SK-N-SH treated with all-trans-retinoic acid at 6 μM for 48 hours (cell line): ENCODE measurements around the gene SRP14.

Experiments used
- ATAC-seq: fragments of 200-7000 bp; cut with Tn5 transposase; 3 replicates; pipeline ENCODE4 v1.9.1; 2020; ENCODE audit warnings: mild to moderate bottlenecking, moderate library complexity
- BACH2 ChIP-seq: fragments of 250-450 bp; sonication (Bioruptor Pico); IDR thresholded peaks from 2 replicates; pipeline ENCODE4 v1.9.0; 2021; ENCODE audit warnings: mild to moderate bottlenecking, borderline replicate concordance
- CSDC2 ChIP-seq: fragments of 250-450 bp; sonication (Bioruptor Pico); IDR thresholded peaks from 2 replicates; pipeline ENCODE4 v1.5.0; 2020; ENCODE audit warnings: mild to moderate bottlenecking, moderate library complexity
- ESRRG ChIP-seq: fragments of 250-450 bp; sonication (Bioruptor Pico); IDR thresholded peaks from 2 replicates; pipeline ENCODE4 v1.6.1; 2021; ENCODE audit warnings: mild to moderate bottlenecking
- GLIS3 ChIP-seq: fragments of 250-450 bp; sonication (Bioruptor Pico); IDR thresholded peaks from 2 replicates; pipeline ENCODE4 v1.5.0; 2020; ENCODE audit warnings: mild to moderate bottlenecking, moderate library complexity
- ISL1 ChIP-seq: fragments of 250-450 bp; sonication (Bioruptor Pico); IDR thresholded peaks from 2 replicates; pipeline ENCODE4 v2.1.2; 2022; ENCODE audit warnings: mild to moderate bottlenecking, moderate library complexity
- OSR1 ChIP-seq: fragments of 250-450 bp; sonication (Bioruptor Pico); IDR thresholded peaks from 2 replicates; pipeline ENCODE4 v1.8.0; 2022; ENCODE audit warnings: moderate library complexity, mild to moderate bottlenecking, inconsistent platforms
- RARB ChIP-seq: fragments of 250-450 bp; sonication (Bioruptor Pico); IDR thresholded peaks from 2 replicates; pipeline ENCODE4 v1.8.0; 2021; ENCODE audit warnings: mild to moderate bottlenecking, moderate library complexity
- SNAI2 ChIP-seq: fragments of 250-450 bp; sonication (Bioruptor Pico); IDR thresholded peaks from 2 replicates; pipeline ENCODE4 v1.5.0; 2020; ENCODE audit warnings: mild to moderate bottlenecking, moderate library complexity
- TCF4 ChIP-seq: fragments of 250-450 bp; sonication (Bioruptor Pico); IDR thresholded peaks from 2 replicates; pipeline ENCODE4 v1.8.0; 2021; ENCODE audit warnings: mild to moderate bottlenecking, moderate library complexity, borderline replicate concordance
- TOX ChIP-seq: fragments of 250-450 bp; sonication (Bioruptor Pico); IDR thresholded peaks from 2 replicates; pipeline ENCODE4 v1.8.0; 2021; ENCODE audit warnings: mild to moderate bottlenecking, moderate library complexity, borderline replicate concordance
- ZFP3 ChIP-seq: fragments of 250-450 bp; sonication (Bioruptor Pico); IDR thresholded peaks from 2 replicates; pipeline ENCODE4 v1.5.0; 2020; ENCODE audit warnings: mild to moderate bottlenecking, moderate library complexity
- ZNF565 ChIP-seq: fragments of 450-650 bp; formaldehyde crosslinking; conservative IDR thresholded peaks from 2 replicates; pipeline ENCODE4 v1.5.0; 2020; ENCODE audit warnings: low read depth, mild to moderate bottlenecking, moderate library complexity
- ZNF70 ChIP-seq: fragments of 450-650 bp; formaldehyde crosslinking; IDR thresholded peaks from 2 replicates; pipeline ENCODE4 v1.5.0; 2020; ENCODE audit warnings: mild to moderate bottlenecking, moderate library complexity
- ZNF8 ChIP-seq: fragments of 450-650 bp; formaldehyde crosslinking; IDR thresholded peaks from 2 replicates; pipeline ENCODE4 v1.5.0; 2020; ENCODE audit warnings: mild to moderate bottlenecking, moderate library complexity
- TF ChIP-seq, protein P1 (sequence below): fragments of 250-450 bp; sonication (Bioruptor Pico); IDR thresholded peaks from 2 replicates; pipeline ENCODE4 v1.5.1; 2021; ENCODE audit warnings: mild to moderate bottlenecking, moderate library complexity
- TF ChIP-seq, protein P2 (sequence below): fragments of 250-450 bp; sonication (Bioruptor Pico); IDR thresholded peaks from 2 replicates; pipeline ENCODE4 v1.8.0; 2020; ENCODE audit warnings: mild to moderate bottlenecking, moderate library complexity, borderline replicate concordance
- TF ChIP-seq, protein P3 (sequence below): fragments of 250-450 bp; sonication (Bioruptor Pico); IDR thresholded peaks from 2 replicates; pipeline ENCODE4 v1.5.0; 2020; ENCODE audit warnings: mild to moderate bottlenecking, moderate library complexity
- TF ChIP-seq, protein P4 (sequence below): fragments of 250-450 bp; sonication (Bioruptor Pico); IDR thresholded peaks from 2 replicates; pipeline ENCODE4 v1.5.1; 2020; ENCODE audit warnings: low read depth, mild to moderate bottlenecking, moderate library complexity
- TF ChIP-seq, protein P5 (sequence below): fragments of 250-450 bp; sonication (Bioruptor Pico); IDR thresholded peaks from 2 replicates; pipeline ENCODE4 v1.8.0; 2021; ENCODE audit warnings: low read depth, mild to moderate bottlenecking, moderate library complexity, borderline replicate concordance

The SRP14 gene

DNA sequence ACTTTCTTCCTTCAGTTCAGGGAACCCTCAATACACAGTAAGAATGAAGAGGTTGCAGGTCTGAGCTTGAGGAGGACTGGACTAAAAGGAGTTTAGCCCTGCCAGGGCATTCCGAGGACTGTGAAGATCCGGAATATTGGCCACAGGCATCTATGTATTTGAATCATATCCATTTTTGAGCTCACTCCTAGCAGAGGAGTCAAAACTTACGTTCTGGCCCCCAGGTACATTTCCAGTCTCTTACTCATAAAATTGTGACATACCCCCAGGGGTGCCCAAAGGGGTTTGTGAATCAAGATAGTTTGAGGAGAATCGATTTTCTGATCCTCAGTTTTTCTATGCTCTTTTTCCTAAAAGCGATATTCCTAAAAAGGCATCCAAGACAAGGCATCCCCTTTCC lies 27.6 kb upstream of the SRP14 start:
- no peak for ATAC-seq

DNA sequence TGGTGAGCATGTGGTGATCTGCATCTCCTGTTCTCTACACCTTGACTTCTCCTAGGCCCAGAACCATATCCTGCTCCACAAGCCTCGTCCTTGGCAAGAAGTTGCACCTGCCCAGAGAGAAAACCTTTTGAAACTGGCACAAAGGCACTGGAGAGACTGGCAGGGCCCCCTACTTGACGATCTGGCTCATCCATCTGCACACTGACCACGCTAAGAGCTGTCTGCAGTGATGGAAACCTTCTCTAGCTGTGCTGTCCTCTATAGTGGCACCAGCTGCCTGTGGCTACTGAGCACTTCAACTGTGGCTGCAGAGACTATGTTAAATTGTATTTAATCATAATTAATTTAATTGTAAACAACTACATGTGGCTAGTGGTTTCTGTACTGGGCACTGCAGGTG lies 26.2 kb upstream of the SRP14 start:
- ATAC-seq = no peak
- TF ChIP-seq ISL1 (CRISPR knock-in tag) (no peak), ZNF565 (CRISPR knock-in tag) (no peak), ZNF70 (CRISPR knock-in tag) (no peak), SNAI2 (CRISPR knock-in tag) (no peak), ZNF8 (CRISPR knock-in tag) (no peak), TOX (CRISPR knock-in tag) (no peak)
- TF ChIP-seq, protein P1, sequence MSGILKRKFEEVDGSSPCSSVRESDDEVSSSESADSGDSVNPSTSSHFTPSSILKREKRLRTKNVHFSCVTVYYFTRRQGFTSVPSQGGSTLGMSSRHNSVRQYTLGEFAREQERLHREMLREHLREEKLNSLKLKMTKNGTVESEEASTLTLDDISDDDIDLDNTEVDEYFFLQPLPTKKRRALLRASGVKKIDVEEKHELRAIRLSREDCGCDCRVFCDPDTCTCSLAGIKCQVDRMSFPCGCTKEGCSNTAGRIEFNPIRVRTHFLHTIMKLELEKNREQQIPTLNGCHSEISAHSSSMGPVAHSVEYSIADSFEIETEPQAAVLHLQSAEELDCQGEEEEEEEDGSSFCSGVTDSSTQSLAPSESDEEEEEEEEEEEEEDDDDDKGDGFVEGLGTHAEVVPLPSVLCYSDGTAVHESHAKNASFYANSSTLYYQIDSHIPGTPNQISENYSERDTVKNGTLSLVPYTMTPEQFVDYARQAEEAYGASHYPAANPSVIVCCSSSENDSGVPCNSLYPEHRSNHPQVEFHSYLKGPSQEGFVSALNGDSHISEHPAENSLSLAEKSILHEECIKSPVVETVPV (CRISPR knock-in tag) = no peak
- TF ChIP-seq, protein P2, sequence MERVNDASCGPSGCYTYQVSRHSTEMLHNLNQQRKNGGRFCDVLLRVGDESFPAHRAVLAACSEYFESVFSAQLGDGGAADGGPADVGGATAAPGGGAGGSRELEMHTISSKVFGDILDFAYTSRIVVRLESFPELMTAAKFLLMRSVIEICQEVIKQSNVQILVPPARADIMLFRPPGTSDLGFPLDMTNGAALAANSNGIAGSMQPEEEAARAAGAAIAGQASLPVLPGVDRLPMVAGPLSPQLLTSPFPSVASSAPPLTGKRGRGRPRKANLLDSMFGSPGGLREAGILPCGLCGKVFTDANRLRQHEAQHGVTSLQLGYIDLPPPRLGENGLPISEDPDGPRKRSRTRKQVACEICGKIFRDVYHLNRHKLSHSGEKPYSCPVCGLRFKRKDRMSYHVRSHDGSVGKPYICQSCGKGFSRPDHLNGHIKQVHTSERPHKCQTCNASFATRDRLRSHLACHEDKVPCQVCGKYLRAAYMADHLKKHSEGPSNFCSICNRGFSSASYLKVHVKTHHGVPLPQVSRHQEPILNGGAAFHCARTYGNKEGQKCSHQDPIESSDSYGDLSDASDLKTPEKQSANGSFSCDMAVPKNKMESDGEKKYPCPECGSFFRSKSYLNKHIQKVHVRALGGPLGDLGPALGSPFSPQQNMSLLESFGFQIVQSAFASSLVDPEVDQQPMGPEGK = no peak

More for the DNA sequence above, 27.6 kb upstream of the SRP14 start:
- no peak for TF ChIP-seq ESRRG
- TF ChIP-seq ZNF8 (CRISPR knock-in tag) = no peak
- TF ChIP-seq, protein P3, sequence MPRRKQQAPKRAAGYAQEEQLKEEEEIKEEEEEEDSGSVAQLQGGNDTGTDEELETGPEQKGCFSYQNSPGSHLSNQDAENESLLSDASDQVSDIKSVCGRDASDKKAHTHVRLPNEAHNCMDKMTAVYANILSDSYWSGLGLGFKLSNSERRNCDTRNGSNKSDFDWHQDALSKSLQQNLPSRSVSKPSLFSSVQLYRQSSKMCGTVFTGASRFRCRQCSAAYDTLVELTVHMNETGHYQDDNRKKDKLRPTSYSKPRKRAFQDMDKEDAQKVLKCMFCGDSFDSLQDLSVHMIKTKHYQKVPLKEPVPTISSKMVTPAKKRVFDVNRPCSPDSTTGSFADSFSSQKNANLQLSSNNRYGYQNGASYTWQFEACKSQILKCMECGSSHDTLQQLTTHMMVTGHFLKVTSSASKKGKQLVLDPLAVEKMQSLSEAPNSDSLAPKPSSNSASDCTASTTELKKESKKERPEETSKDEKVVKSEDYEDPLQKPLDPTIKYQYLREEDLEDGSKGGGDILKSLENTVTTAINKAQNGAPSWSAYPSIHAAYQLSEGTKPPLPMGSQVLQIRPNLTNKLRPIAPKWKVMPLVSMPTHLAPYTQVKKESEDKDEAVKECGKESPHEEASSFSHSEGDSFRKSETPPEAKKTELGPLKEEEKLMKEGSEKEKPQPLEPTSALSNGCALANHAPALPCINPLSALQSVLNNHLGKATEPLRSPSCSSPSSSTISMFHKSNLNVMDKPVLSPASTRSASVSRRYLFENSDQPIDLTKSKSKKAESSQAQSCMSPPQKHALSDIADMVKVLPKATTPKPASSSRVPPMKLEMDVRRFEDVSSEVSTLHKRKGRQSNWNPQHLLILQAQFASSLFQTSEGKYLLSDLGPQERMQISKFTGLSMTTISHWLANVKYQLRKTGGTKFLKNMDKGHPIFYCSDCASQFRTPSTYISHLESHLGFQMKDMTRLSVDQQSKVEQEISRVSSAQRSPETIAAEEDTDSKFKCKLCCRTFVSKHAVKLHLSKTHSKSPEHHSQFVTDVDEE = no peak
- no peak for TF ChIP-seq TCF4 (CRISPR knock-in tag)
- no peak for TF ChIP-seq GLIS3 (CRISPR knock-in tag)
- no peak for TF ChIP-seq ZFP3
- no peak for TF ChIP-seq TOX (CRISPR knock-in tag)

DNA sequence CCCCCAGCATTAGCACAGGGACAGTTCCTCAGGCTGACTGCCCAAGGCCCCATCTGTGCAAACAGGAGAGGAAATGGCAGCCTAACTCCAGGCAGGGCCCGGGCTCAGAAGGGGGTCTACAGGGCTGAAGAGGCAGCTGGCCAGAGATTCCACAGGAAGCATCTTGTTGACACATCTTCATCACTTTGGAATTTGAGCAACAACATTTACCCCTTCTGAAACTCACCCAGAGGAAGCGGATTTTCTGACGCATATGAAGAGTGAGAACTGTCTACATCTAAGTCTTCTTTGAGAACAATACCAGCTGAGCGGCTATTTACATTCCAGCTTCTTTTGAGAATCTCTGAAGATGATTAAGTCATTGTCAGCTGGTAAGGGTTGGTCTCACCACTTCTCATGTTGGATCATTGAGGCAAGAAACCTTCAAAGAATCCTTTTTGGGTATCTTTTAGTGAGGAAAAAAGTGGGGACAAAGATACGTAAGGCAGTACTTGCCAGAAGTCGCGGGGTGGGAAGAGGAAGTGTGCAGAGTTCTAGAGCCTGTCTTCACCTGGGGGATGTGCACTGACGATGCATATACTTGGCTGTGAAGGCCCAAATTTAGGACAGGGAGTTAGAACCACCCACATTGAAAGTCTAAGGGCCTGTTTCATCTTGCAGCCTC lies 25.4 kb upstream of the SRP14 start:
- TF ChIP-seq CSDC2 (CRISPR knock-in tag) (no peak), TCF4 (CRISPR knock-in tag) (no peak), BACH2 (CRISPR knock-in tag) (no peak), ZNF8 (CRISPR knock-in tag) (no peak), SNAI2 (CRISPR knock-in tag) (no peak), RARB (CRISPR knock-in tag) (no peak), GLIS3 (CRISPR knock-in tag) (no peak), OSR1 (no peak)
- TF ChIP-seq, protein P4, sequence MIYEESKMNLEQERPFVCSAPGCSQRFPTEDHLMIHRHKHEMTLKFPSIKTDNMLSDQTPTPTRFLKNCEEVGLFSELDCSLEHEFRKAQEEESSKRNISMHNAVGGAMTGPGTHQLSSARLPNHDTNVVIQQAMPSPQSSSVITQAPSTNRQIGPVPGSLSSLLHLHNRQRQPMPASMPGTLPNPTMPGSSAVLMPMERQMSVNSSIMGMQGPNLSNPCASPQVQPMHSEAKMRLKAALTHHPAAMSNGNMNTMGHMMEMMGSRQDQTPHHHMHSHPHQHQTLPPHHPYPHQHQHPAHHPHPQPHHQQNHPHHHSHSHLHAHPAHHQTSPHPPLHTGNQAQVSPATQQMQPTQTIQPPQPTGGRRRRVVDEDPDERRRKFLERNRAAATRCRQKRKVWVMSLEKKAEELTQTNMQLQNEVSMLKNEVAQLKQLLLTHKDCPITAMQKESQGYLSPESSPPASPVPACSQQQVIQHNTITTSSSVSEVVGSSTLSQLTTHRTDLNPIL (CRISPR knock-in tag) = no peak
- TF ChIP-seq, protein P5, sequence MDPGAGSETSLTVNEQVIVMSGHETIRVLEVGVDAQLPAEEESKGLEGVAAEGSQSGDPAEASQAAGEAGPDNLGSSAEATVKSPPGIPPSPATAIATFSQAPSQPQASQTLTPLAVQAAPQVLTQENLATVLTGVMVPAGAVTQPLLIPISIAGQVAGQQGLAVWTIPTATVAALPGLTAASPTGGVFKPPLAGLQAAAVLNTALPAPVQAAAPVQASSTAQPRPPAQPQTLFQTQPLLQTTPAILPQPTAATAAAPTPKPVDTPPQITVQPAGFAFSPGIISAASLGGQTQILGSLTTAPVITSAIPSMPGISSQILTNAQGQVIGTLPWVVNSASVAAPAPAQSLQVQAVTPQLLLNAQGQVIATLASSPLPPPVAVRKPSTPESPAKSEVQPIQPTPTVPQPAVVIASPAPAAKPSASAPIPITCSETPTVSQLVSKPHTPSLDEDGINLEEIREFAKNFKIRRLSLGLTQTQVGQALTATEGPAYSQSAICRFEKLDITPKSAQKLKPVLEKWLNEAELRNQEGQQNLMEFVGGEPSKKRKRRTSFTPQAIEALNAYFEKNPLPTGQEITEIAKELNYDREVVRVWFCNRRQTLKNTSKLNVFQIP (CRISPR knock-in tag) = no peak
- TF ChIP-seq, protein P3 = no peak
- TF ChIP-seq, protein P1 (CRISPR knock-in tag) = no peak
- TF ChIP-seq, protein P2 = no peak
- ATAC-seq = no peak
